Measurements from ENCODE around the gene SLC2A6.
A peak's percentile ranks its signal among the peaks of the same experiment; 100 is the strongest.

Gene SLC2A6

GRCh38 chr9:133463864-133464615 is 14.9 kb downstream of the SLC2A6 start:
- no peaks in the 10 kb centered on the region for H3K27me3 ChIP-seq (ENCODE audit: insufficient read depth, low read depth, severe bottlenecking)
- TF ChIP-seq CTCF (IDR thresholded peaks at IDR 0.05; ENCODE audit: low read depth, low read length), result no peak

GRCh38 chr9:133463234-133463863 is 15.6 kb downstream of the SLC2A6 start:
- H3K36me3 ChIP-seq, result peaks cover 21% of the 10 kb centered on the region
- no peak overlapping the region for H3K4me3 ChIP-seq (ENCODE audit: low read depth, low read length)
- peak; percentile 72 for TF ChIP-seq CTCF (IDR thresholded peaks at IDR 0.05; ENCODE audit: low read depth, low read length)
- H3K27me3 ChIP-seq (ENCODE audit: insufficient read depth, low read depth, severe bottlenecking), result no peaks in the 10 kb centered on the region
- DNase-seq, result peak; percentile 37
- H3K9me3 ChIP-seq (ENCODE audit: severe bottlenecking), result no peaks in the 10 kb centered on the region
- H3K27ac ChIP-seq, result no peak overlapping the region

More at GRCh38 chr9:133463864-133464615, 14.9 kb downstream of the SLC2A6 start:
- H3K27ac ChIP-seq, result no peak overlapping the region
- no peak for DNase-seq
- no peaks in the 10 kb centered on the region for H3K9me3 ChIP-seq (ENCODE audit: severe bottlenecking)
- H3K36me3 ChIP-seq, result peaks cover 28% of the 10 kb centered on the region
- no peak overlapping the region for H3K4me3 ChIP-seq (ENCODE audit: low read depth, low read length)

- H3K9me3 ChIP-seq (ENCODE audit: severe bottlenecking), result no peaks in the 10 kb centered on the region
- peaks cover 20% of the 10 kb centered on the region for H3K36me3 ChIP-seq
- peak; percentile 71 for DNase-seq
- peak; percentile 31; the same call in 1 of the 2 replicates for TF ChIP-seq CTCF (IDR thresholded peaks at IDR 0.05; ENCODE audit: low read depth, low read length)
- H3K4me3 ChIP-seq (ENCODE audit: low read depth, low read length), result no peak overlapping the region
- H3K27me3 ChIP-seq (ENCODE audit: insufficient read depth, low read depth, severe bottlenecking), result no peaks in the 10 kb centered on the region
- H3K27ac ChIP-seq, result peak overlapping the region; percentile 99; the same call in 1 of the 2 replicates
Measured at GRCh38 chr9:133461975-133462374, 16.9 kb downstream of the SLC2A6 start.

GRCh38 chr9:133460405-133461175 is 18.3 kb downstream of the SLC2A6 start:
- DNase-seq, result peak; percentile 70
- no peak for TF ChIP-seq CTCF (IDR thresholded peaks at IDR 0.05; ENCODE audit: low read depth, low read length)
- Histone ChIP-seq H3K27me3 (ENCODE audit: insufficient read depth, low read depth, severe bottlenecking) (no peaks in the 10 kb centered on the region), H3K4me3 (ENCODE audit: low read depth, low read length) (peak overlapping the region; percentile 56), H3K9me3 (ENCODE audit: severe bottlenecking) (no peaks in the 10 kb centered on the region), H3K36me3 (peaks cover 16% of the 10 kb centered on the region), H3K27ac (peak overlapping the region; percentile 99)

GRCh38 chr9:133459476-133460404 is 19.2 kb downstream of the SLC2A6 start, which contains the start of gene CACFD1:
Gene CACFD1, plus strand, starts transcription at chr9:133459978. Its CDS starts 89 bp downstream, at chr9:133460067.
- peak; percentile 99 for DNase-seq
- Histone ChIP-seq H3K27ac (peak within 1 kb of the TSS; percentile 99), H3K27me3 (ENCODE audit: insufficient read depth, low read depth, severe bottlenecking) (no peaks in the 10 kb centered on the region)

More at GRCh38 chr9:133459476-133460404, 19.2 kb downstream of the SLC2A6 start, which contains the start of gene CACFD1:
- H3K4me3 ChIP-seq (ENCODE audit: low read depth, low read length), result peak within 1 kb of the TSS; percentile 56
- H3K36me3 ChIP-seq, result peaks cover 9% of the 10 kb centered on the region
- TF ChIP-seq CTCF (IDR thresholded peaks at IDR 0.05; ENCODE audit: low read depth, low read length), result no peak
- no peaks in the 10 kb centered on the region for H3K9me3 ChIP-seq (ENCODE audit: severe bottlenecking)

Data from WERI-Rb-1 (cell line).